ENCODE results near the gene UBE2F.

GRCh38 chr2:237993701-237994100 lies 26.9 kb downstream of the UBE2F start:
- TF ChIP-seq CTCF (conservative IDR thresholded peaks at IDR 0.05 in 1 of 2, IDR thresholded peaks at IDR 0.05 in 1 of 2; ENCODE audit: low read depth in 1 of 2, low read length in 2 of 2) (no peak), EZH2 (IDR thresholded peaks at IDR 0.05; ENCODE audit: low read length, missing control alignments) (no peak)

Measured in fibroblast of lung (primary cell).